Measurements from ENCODE around the gene C5orf46.

C5orf46 gene

GRCh38 chr5:147857302-147858129, 48.8 kb downstream of the C5orf46 start:
- no peak for DNase-seq

- no peak for DNase-seq
Observed at GRCh38 chr5:147856801-147857200, 49.5 kb downstream of the C5orf46 start.

GRCh38 chr5:147855774-147856069, 50.6 kb downstream of the C5orf46 start:
- no peak for DNase-seq

GRCh38 chr5:147854894-147855773, 51.2 kb downstream of the C5orf46 start:
- DNase-seq = no peak

GRCh38 chr5:147854331-147854730, 52.0 kb downstream of the C5orf46 start:
- no peak for DNase-seq

GRCh38 chr5:147853372-147853987, 52.9 kb downstream of the C5orf46 start:
- DNase-seq = no peak

GRCh38 chr5:147852365-147852764, 54.0 kb downstream of the C5orf46 start:
- DNase-seq = no peak

- no peak for DNase-seq
Observed at GRCh38 chr5:147851578-147851977, 54.8 kb downstream of the C5orf46 start.

GRCh38 chr5:147849226-147849625, 57.1 kb downstream of the C5orf46 start:
- DNase-seq = no peak

GRCh38 chr5:147845618-147846017, 60.7 kb downstream of the C5orf46 start:
- no peak for DNase-seq

- no peak for DNase-seq
Observed at GRCh38 chr5:147844846-147845245, 61.5 kb downstream of the C5orf46 start.

GRCh38 chr5:147842869-147843268, 63.5 kb downstream of the C5orf46 start:
- no peak for DNase-seq
